GM19452 (cell line): ENCODE data around the gene LRRC42.
"Not testable (repeated sequence)": the region's sequence is repeated elsewhere in the genome, so short reads cannot be mapped to it uniquely, and the experiment has no call there.

Experiments used
- ATAC-seq: cut with Tn5 transposase; IDR thresholded peaks from one replicate; pipeline ENCODE4 v1.9.1; 2021; ENCODE audit not compliant: unreplicated experiment

The LRRC42 gene

GRCh38 chr1:54003750-54004480, 57.8 kb downstream of the LRRC42 start:
- ATAC-seq: not testable (repeated sequence)

- no peak for ATAC-seq
These were observed 58.4 kb downstream of the LRRC42 start for GRCh38 chr1:54004481-54005049.

GRCh38 chr1:54006508-54006907, 60.4 kb downstream of the LRRC42 start:
- ATAC-seq: no peak

GRCh38 chr1:54007613-54008012, 61.5 kb downstream of the LRRC42 start:
- no peak for ATAC-seq

- ATAC-seq: no peak
These were observed 62.7 kb downstream of the LRRC42 start for GRCh38 chr1:54008876-54009275.

GRCh38 chr1:54009406-54009805, 63.3 kb downstream of the LRRC42 start:
- ATAC-seq: no peak

- ATAC-seq: no peak
These were observed 64.4 kb downstream of the LRRC42 start for GRCh38 chr1:54010415-54011117.

GRCh38 chr1:54011316-54012007, 65.3 kb downstream of the LRRC42 start:
- no peak for ATAC-seq

GRCh38 chr1:54012008-54012325, 65.8 kb downstream of the LRRC42 start:
- ATAC-seq: no peak

- no peak for ATAC-seq
These were observed 66.7 kb downstream of the LRRC42 start for GRCh38 chr1:54012863-54013262.

- ATAC-seq: no peak
These were observed 67.4 kb downstream of the LRRC42 start for GRCh38 chr1:54013393-54014008.

- ATAC-seq: no peak
These were observed 68.0 kb downstream of the LRRC42 start for GRCh38 chr1:54014009-54014629.

- ATAC-seq: no peak
These were observed 70.5 kb downstream of the LRRC42 start for GRCh38 chr1:54016343-54017282.
